GM18505 (cell line): Measurements from ENCODE around the gene PPP2R2B.

Source experiments
- ATAC-seq: cut with Tn5 transposase; IDR thresholded peaks from one replicate; pipeline ENCODE4 v1.9.1; 2021; ENCODE audit not compliant: unreplicated experiment
- POLR2A ChIP-seq: IDR thresholded peaks from 4 replicates; pipeline ENCODE4 v1.6.1; 2011; ENCODE audit warnings: borderline replicate concordance; ENCODE audit not compliant: insufficient read depth, insufficient read length; ENCODE audit errors: extremely low read depth

The PPP2R2B gene

GRCh38 chr5:146778795-146779194 lies 99.8 kb downstream of the PPP2R2B start:
- ATAC-seq, result no peak
- TF ChIP-seq POLR2A, result no peak

- TF ChIP-seq POLR2A, result no peak
- ATAC-seq, result no peak
Measured at GRCh38 chr5:146778261-146778660, 100.3 kb downstream of the PPP2R2B start.

- no peak for TF ChIP-seq POLR2A
- no peak for ATAC-seq
Measured at GRCh38 chr5:146772881-146773466, 105.6 kb downstream of the PPP2R2B start.

- ATAC-seq, result no peak
- TF ChIP-seq POLR2A, result no peak
Measured at GRCh38 chr5:146770980-146771379, 107.6 kb downstream of the PPP2R2B start.

- ATAC-seq, result no peak
- no peak for TF ChIP-seq POLR2A
Measured at GRCh38 chr5:146770546-146770945, 108.0 kb downstream of the PPP2R2B start.

- ATAC-seq, result no peak
- no peak for TF ChIP-seq POLR2A
Measured at GRCh38 chr5:146767534-146767933, 111.0 kb downstream of the PPP2R2B start.

- TF ChIP-seq POLR2A, result no peak
- no peak for ATAC-seq
Measured at GRCh38 chr5:146766013-146766412, 112.5 kb downstream of the PPP2R2B start.

- no peak for ATAC-seq
- TF ChIP-seq POLR2A, result no peak
Measured at GRCh38 chr5:146765089-146765832, 113.3 kb downstream of the PPP2R2B start.

GRCh38 chr5:146762830-146763229 lies 115.7 kb downstream of the PPP2R2B start:
- TF ChIP-seq POLR2A, result no peak
- no peak for ATAC-seq

GRCh38 chr5:146761811-146762210 lies 116.7 kb downstream of the PPP2R2B start:
- TF ChIP-seq POLR2A, result no peak
- no peak for ATAC-seq

GRCh38 chr5:146758938-146759337 lies 119.6 kb downstream of the PPP2R2B start:
- no peak for TF ChIP-seq POLR2A
- ATAC-seq, result no peak

- no peak for ATAC-seq
- TF ChIP-seq POLR2A, result no peak
Measured at GRCh38 chr5:146758076-146758475, 120.5 kb downstream of the PPP2R2B start.

- TF ChIP-seq POLR2A, result no peak
- ATAC-seq, result no peak
Measured at GRCh38 chr5:146756546-146756945, 122.0 kb downstream of the PPP2R2B start.

- ATAC-seq, result no peak
- TF ChIP-seq POLR2A, result no peak
Measured at GRCh38 chr5:146755793-146756192, 122.8 kb downstream of the PPP2R2B start.
